Fibroblast of the aortic adventitia (primary cell): ENCODE data around the gene ZNF561. TPM values are rescaled to one million over a fixed set of nuclear protein-coding genes. Genes with fewer than 3 reads are reported as not detected.
"Not testable (repeated sequence)": the region's sequence is repeated elsewhere in the genome, so short reads cannot be mapped to it uniquely, and the experiment has no call there.

ENCODE experiments used
- DNase-seq: peaks from one replicate; pipeline ENCODE4 v3.0.0-alpha.2; 2010; ENCODE audit warnings: low read depth
- H3K4me3 ChIP-seq: 2 replicates; pipeline ENCODE4 v1.5.1; 2011; ENCODE audit warnings: low read depth, mild to moderate bottlenecking, control low read depth, low read length, moderate library complexity
- total RNA-seq: library from RNA; depleted of rRNA; stranded (reverse); fragments of >200 nt; gene quantifications from 2 replicates; pipeline ENCODE4 v1.2.3, GENCODE V29; 2012; ENCODE audit warnings: low replicate concordance
- TF ChIP-seq, protein P1 (sequence below): IDR thresholded peaks from 2 replicates; pipeline ENCODE4 v1.5.1; 2011; ENCODE audit warnings: mild to moderate bottlenecking, low read length, control low read depth, inconsistent platforms; ENCODE audit not compliant: insufficient read depth

Gene ZNF561
- total RNA-seq: 20.9 and 38.7 TPM in 2 replicates

DNA sequence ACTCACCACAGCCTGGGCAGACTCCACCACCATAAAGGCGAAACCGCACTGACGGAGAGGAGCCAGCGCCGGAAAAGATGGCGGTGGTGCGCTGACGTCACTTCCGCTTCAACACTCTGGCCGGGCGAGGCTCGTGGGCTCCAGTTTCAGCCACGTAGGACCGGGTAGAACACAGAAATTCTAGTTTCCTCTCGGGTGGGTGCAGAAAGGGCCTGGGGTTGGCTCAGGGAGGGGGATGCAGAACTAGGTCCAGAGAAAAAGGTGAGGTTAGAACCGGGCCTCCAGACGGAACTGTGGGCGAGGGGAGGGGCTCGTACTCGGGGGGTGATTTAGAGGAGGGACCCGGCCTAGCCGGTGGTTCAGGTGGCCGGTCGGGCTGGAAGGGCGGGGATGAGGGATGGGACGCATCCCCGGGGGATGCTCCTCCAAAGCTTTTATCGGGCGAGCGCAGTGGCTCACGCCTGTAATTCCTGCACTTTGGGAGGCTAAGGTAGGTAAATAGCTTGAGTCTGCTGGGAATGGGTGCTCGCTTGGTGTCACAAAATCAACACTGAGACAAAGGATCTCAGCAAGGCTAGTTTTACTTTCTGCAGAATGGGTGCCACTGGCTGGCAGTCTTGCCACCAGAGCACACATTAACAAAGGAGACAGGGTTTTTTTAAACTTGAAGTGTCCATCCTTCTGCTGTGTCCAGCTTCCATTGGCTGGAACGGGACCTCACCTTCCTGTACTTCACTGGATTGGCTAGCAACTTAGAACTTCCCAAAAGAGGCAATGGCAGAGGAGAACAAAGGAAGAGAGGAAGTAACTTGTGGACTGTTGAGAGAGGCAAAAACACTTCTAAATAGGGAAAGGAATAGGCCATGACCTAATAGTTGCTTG lies at the start of gene ZNF561:
Gene ZNF561, minus strand, starts transcription at position 77 of the 882 bp plus-strand sequence. CDS start 1,776 bp downstream, outside the sequence.
- TF ChIP-seq, protein P1, sequence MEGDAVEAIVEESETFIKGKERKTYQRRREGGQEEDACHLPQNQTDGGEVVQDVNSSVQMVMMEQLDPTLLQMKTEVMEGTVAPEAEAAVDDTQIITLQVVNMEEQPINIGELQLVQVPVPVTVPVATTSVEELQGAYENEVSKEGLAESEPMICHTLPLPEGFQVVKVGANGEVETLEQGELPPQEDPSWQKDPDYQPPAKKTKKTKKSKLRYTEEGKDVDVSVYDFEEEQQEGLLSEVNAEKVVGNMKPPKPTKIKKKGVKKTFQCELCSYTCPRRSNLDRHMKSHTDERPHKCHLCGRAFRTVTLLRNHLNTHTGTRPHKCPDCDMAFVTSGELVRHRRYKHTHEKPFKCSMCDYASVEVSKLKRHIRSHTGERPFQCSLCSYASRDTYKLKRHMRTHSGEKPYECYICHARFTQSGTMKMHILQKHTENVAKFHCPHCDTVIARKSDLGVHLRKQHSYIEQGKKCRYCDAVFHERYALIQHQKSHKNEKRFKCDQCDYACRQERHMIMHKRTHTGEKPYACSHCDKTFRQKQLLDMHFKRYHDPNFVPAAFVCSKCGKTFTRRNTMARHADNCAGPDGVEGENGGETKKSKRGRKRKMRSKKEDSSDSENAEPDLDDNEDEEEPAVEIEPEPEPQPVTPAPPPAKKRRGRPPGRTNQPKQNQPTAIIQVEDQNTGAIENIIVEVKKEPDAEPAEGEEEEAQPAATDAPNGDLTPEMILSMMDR: no peak
- H3K4me3 ChIP-seq: peak within 1 kb of the TSS; percentile 99
- peak; percentile 93 for DNase-seq

DNA sequence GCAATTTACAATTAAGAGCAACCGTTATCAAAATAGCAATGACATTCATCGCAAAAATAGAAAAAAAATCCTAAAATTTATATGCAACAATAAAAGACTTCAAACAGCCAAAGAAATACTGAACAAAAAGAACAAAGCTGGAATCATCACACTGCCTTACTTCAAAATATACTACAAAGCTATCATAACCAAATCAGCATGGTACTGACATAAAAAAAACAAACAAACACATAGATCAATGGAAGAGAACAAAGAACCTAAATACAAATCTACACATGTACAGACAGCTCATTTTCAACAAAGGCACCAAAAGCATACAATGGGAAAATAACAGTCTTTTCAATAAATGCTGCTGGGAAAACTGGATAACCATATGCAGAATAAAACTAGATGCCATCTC lies 47.5 kb upstream of the ZNF561 start:
- DNase-seq: no peak
- H3K4me3 ChIP-seq: no peak overlapping the region
- TF ChIP-seq, protein P1: no peak

DNA sequence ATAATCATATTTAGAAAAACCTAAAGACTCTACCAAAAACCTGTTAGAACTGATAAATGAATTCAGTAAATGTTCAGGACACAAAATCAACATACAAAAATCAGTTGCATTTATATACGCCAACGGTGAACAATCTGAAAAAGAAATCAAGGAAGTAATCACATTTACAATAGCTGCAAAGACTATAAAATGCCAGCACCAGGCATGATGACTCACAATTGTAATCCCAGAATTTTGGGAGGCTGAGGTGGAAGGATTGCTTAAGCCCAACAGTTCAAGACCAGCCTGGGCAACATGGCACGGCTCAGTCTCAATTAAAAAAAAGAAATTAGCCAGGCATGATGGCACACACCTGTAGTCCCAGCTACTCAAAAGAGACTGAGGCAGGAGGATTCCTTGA lies 46.9 kb upstream of the ZNF561 start:
- DNase-seq: no peak
- TF ChIP-seq, protein P1: no peak
- no peak overlapping the region for H3K4me3 ChIP-seq

DNA sequence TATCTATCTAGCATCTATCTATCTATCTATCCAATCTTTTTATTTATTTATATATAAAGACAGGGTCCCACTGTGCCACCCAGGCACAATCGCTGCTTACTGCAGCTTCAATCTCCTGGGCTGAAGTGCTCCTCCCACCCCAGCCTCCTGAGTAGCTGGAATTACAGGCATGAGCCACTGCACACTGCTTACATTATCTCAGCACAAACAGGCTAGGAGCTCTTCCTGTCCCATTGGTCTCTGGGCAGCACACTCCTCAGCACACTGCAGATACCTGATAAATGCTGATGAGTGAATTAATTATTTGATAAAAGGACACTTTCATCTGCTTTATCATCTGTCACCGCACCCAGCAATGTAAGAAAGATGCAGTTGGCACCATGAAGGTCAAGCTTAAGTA lies 37.7 kb upstream of the ZNF561 start:
- no peak for DNase-seq
- H3K4me3 ChIP-seq: no peak overlapping the region
- TF ChIP-seq, protein P1: no peak

DNA sequence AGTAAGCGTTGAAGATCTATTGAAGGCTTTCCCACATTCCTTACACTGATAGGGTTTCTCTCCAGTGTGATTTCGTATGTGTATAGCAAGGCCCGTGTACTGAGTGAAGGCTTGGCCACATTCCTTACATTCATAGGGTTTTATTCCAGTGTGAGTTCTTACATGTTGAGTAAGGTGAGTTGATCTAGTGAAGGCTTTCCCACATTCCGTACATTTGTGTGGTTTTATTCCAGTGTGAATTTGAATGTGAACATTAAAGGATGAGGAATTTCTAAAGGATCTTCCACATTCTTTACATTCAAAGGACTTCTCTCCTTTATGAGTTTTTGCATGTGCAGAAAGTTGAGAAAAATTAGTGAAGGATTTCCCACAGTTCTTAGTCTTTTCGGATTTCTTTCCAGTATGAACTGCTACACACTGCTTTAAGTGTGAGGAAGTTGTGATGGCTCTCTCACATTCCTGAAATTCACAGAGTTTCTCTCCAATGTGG lies 32.1 kb upstream of the ZNF561 start:
- H3K4me3 ChIP-seq: not testable (repeated sequence)

DNA sequence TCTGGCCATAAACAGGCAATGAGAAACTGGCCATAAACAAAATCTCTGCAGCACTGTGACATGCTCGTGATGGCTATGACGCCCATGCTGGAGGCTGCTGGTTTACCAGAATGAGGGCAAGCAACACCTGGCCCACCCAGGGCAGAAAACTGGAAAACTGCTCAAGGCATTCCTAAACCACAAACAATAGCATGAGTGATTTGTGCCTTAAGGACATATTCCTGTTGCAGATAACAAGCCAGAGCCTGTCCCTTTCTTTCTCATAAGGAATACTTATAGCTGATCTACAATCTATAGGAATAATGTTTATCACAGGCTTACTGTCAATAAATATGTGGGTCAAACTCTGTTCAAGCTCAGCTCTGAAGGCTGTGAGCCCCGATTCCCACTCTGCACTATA lies 30.4 kb upstream of the ZNF561 start:
- DNase-seq: not testable (repeated sequence)

More for the DNA sequence above, 32.1 kb upstream of the ZNF561 start:
- not testable (repeated sequence) for DNase-seq

DNA sequence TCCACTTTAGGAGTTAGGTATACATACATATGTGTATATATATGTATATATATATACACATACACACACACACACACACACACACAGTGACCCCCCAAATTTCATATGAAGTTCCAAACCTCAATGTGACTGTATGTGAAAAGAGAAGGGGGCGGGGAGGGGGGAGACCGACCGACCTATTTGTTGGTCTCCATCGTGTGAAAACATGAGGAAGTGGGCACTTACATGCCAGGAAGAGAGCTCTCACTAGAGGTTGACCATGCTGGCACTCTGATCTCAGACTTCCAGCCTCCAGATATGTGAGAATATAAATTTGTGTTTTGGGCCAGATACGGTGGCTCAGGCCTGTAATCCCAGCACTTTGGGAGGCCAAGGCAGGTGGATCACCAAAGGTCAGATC lies 29.3 kb upstream of the ZNF561 start:
- H3K4me3 ChIP-seq: no peak overlapping the region
- TF ChIP-seq, protein P1: no peak
- no peak for DNase-seq

More for the DNA sequence above, 30.4 kb upstream of the ZNF561 start:
- not testable (repeated sequence) for H3K4me3 ChIP-seq
